Stimulated activated CD8-positive, alpha-beta memory T cell treated with anti-CD3 and anti-CD28 coated beads, Interleukin-15, amount 100 ng/mL, for 4 hours (primary cell): ENCODE data around the gene JARID2.
"Not testable (repeated sequence)": the region's sequence is repeated elsewhere in the genome, so short reads cannot be mapped to it uniquely, and the experiment has no call there.

Experiments used
- DNase-seq, 2 donors: peaks; one replicate each; pipeline ENCODE4 v3.0.0-alpha.2; 2020; ENCODE audit warnings: low read depth in 2 of 2

Gene JARID2

DNA sequence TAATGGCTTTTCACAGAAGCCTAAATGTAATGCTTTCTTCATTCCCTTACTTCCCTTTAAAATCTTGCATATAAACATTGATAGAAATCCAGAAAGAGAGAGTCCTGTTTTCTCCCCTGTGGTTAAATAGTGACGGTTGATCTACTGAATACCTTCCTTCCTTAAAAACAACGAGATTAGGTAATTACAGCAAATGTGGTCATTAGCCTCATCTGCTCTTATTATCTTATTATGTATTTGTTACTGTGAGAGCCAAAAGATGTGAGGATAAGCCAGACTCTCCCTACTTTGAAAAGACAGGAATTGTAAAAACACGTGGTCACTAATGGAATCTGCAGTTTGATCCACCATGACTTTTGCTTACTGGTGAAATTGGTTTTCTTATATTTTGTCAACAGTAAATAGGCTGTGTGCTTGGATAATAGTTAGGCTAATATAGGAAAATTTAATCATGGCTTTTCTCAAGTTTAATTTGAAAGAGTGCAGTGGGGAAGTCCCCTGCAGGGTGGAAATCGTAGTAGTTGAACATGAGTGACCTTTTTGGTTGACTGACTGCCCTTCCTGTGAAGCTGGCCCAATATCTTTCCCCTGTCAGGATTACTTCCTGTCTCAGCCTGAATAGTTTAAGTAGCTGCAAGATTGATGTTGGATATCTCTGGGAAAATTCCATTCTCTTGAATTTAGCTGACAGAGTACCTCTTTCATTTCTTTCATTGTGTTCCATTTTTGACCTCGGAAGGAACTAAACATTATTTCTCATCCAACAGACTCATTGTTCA is 62.8 kb downstream of the JARID2 start:
- DNase-seq, result no peak

DNA sequence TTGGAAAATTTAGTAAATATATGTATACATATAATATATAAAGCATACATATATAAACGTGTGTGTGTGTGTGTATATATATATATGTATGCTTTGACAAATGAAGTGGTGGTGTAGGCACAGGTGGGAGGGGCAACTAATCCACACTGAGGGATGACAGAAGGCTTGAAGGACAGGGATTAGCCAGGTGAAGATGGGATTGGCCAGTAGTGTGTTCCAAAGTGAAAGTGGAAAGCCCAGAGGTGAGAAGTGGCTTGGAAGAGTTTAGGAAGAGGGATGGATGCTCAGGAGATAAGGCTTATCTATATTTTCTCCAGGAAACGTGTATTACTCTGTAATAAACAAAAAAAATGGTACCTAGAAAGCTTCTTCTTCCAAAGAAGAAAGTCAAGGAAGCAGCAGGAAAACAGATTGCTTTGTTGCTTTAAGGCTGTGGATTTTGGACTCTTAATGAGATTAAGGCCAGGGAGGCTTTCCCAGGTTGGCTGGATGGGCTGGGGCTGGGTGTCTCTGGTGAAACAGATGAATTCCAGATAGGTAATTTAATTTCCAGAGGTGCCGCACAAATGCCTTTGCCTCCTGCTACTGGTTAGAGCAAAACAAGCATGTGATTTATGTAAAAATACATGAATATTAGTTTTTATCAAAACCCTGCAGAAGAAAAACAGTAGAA is 63.9 kb downstream of the JARID2 start:
- no peak for DNase-seq

DNA sequence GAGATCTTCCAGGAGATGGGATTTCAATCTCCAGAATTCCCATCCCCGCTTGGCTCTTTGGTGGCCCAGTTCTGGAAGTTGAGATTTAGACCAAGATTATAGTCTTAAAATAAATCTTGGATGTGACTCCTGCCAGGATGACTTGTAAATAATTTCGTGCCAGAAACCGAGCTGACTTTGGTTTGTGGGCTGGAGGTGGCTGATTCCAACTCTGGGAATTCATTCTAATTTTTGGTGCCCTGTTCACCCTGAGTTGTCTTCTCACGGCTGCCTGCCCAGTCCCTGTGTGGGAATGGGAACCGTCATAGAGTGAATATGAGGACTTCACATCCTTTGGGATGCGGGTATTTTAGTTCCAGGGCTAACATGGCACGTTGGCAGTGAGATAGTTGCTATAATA is 64.8 kb downstream of the JARID2 start:
- no peak for DNase-seq

DNA sequence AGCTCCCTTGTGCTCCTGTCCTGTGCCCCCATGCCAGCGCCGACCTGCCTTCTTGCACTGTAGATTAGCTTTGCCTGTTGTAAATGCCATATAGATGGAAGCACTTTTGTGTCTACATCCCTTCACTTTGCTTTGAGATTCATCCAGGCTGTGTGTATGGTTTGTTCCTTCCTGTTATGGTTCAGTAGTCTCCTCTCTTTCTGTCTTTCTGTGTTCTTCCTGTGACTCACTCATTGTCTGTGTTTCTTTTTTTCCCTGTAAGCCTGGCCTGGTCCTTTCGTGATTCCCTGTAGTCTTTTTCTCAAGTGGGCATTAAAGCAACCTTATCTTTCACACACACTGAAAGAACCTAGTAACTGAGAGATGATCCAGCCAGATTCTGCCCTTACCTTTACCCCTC is 66.6 kb downstream of the JARID2 start:
- no peak for DNase-seq

DNA sequence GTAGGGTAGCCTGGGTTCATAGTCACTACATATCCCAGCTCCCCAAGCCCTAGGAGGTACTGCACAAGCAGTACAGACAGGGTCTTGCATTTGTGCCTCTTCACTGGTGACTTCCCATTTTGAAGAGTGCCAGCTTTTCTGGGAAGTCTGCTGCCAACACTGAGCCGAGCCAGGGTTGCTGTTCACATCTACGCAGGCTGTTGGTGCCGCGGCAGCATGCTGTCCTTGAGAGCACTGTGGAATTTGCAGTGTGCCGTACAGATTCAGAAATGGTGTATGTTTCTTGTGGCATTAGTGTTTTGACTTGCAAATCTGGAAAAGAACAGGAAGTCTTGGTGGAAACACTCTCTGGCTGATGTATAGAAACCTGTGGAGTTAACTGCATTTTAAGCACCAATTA is 67.5 kb downstream of the JARID2 start:
- DNase-seq, result no peak

DNA sequence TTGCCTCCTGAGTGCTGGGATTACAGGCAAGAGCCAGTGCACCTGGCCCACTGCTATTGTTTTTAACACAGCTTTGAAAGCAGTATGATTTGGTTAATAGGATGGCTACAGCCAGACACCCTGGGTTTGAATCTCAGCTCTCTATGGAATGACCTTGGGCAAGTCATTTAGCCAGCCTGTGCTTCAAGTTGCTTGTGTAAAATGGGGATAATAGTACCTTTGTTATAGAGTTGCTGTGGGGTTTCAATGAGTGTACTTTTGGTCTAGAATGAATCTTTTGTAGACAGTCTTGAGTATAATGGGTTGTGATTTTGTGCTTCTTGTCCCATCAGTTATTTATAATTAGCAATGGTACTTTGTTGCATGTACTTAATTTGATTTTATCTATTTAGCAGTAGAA is 70.9 kb downstream of the JARID2 start:
- DNase-seq, result no peak

DNA sequence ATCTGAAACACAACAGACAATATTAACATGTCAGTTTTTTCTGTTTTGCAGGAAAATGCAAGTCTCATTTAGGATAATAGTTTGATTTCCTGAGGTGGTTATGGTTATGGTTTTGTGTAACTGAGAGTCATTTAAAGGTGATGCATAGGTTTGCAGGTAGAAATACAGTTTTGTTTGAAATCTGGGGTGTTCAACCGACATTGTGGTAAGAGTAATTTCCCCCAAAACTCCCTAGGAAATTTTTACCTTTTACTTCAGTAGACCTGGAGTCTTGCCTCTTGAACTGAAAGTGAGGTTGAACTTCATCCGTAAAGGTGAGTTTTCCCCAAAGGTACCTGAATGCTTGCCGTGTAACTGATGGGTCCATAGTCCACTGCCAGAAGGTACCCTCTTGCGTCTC is 71.4 kb downstream of the JARID2 start:
- DNase-seq, result no peak

DNA sequence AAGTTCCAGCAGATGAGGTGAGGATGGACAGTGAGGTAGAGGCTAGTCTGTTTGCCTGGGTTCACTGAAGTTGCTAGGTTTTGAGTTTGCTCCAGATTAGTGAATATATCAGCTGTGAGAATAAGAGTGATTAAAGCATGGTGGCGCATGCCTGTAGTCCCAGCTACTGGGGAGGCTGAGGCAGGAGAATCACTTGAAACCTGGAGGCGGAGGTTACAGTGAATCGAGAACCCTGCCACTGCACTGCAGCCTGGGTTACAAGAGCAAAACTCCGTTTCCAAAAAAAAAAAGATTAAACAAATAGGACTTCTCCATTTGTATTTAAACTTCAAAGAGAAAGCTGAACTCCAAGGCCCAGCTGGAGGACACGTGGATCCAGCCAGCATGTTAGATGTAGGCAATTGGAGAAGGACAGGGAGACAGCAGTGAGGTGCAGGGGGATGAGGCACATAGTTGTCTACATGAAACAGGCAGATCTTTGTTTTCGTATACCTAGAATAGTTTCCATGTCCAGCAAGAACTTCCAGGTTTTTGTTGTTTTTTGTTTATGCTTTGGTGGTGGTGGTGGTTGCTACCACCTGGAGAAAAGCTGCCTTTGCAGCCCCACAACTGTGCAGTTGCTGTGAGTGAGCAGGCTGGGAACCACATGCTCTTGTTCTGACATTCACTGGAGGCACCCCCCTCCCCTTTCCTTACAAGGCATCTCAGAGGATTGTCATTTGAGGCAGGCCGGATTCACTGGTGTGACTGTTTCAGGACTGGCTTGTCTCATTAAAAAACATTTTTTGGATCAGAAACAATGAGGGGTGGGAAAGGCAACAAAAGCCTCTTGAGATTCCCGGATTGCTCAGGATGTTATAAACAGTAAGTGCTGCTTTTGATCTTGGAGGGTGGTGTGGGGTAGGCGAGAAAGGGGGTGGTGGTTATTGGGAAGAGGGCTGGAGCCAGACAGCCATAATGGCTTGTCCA is 72.3 kb downstream of the JARID2 start:
- no peak for DNase-seq

DNA sequence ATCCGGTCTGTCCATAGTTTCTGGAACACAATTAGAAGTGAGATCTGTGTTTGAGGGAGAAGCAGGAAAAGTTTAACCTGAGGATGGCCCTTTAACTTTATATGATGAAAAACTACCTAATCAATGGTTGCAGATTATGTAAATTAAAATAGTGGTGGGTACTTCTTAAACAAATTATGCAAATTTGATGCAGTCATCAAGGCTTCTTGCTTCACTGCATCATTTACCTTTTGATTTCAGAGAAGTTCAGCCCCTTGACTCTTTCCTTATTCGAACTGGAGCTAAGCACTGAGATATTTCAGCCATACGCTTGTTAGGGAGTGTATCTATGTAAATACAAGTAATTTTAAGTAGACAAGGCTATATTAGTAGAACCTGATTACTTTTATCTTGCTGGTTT is 73.8 kb downstream of the JARID2 start:
- DNase-seq, result no peak

DNA sequence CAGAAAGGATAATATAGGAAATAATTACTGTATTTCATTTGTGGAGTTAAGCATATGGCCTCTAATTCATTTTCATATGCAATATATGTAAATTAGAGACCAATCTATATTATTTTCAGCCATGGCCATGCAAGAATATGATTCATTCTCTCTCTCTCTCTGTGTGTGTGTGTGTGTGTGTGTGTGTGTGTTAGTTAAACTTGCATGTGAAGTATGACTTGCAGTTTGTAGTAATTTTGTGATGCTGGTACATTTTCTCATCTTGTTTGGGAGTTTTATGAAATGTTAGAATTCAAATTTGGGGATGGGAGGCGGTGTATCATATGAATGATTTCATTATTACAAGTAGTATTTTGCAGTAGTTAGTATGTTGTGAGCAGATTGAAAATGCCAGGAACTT is 74.8 kb downstream of the JARID2 start:
- no peak for DNase-seq

DNA sequence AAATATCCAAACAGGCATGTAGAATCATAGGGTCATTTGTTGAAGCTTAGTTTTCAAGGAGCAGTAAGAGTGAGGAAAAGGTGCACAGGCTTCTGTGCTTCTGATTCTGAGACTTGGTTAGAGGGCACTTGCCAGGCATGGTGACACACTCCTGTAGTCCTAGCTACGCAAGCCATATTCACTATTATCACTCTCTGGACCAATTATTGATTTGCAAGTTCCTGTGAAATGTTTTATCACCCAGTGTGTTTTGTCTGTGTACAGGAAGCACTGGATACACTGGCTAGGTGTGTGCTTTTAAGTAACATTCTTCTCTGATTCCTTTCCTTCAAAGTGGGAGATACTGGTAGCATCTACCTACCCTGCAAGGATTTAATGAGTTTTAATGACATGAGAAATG is 76.3 kb downstream of the JARID2 start:
- no peak for DNase-seq

DNA sequence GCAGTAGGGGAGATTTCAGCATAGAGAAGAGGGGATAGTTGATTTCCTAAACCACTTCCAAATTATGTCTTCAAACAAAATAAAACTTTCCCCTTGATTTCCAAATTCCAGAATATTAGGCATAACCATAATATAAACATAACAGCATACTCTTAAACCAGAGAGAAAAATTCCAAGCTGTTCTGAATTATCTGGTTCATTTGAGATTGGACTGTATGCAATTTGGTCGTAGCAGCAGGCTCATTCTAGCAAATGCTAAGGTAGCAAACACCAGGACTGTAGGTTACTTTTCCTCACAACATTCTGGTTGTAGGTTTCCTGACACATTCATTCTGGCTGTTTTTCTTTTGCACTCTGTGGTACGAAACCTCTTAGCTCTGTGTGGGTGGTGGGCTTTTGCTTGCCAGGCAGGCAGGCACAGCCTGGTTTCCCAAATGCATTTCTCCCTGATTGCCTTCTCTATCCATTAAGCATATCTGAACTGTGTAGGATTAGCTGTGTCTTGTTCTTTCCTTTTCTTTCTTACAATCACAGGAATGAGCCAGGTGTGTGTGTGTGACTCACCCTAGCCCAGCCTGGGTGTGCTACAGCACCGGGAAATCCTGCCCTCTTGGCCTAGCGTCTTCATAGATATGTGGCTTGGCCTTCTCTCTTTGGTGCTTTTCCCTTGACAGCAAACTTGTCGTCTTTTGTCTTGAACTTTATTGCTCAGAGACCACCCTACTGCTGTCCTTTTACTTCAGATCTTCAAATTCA is 77.1 kb downstream of the JARID2 start:
- no peak for DNase-seq

DNA sequence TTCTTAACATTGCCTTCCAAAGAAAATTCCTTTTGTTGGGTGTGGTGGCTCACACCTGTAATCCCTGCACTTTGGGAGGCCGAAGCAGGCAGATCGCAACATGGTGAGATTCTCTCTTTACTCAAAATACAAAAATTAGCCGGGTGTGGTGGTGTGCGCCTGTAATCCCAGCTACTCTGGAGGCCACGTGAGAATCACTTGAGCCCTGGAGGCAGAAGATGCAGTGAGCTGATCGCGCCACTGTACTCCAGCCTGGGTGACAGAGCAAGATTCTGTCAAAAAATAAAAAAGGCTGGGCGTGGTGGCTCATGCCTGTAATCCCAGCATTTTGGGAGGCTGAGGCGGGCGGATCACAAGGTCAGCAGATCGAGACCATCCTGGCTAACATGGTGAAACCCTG is 77.7 kb downstream of the JARID2 start:
- DNase-seq, result not testable (repeated sequence)

DNA sequence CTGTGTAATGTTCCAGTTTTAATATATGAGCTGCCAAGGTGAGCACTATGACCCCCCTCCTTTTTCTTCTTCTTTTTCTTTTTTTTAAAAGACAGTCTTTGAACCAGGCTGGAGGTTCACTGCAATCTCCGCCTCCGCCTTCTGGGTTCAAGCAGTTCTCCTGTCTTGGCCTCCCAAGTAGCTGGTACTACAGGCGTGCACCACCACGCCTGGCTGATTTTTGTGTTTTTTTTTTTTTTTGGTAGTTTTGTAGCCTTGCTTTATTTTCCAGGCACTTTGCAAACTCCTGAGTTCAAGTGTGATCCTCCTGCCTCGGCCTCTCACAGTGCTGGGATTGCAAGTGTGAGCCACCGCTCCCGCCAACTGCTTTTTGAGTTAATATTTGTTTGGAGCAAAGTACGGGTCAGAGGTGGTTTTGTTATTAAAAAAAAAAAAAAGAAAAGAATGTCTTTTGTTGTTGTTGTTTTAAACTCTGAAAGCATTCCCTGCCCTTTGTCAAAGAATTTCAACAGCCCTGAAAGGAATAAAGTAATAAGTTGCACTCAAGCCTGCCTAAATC is 78.6 kb downstream of the JARID2 start:
- DNase-seq, result no peak

DNA sequence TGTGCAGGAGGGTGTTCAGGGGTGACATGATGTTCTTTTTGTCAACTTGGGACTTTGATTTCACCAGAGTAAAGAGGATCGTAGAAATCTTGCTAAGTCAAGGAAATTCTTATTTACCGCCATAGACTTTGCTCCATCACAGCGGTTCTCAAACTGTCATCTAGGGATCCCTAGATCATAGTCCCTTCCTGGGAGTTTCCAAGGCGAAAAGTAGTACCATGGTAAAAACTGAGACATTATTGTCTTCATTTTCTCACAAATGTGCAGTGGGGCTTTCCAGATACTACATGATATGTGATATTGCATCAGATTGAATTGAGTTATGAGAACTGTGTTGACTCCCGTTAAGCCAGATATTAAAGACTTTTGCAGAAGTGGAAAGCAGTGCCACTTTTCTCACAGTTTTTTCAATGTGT is 79.7 kb downstream of the JARID2 start:
- no peak for DNase-seq

DNA sequence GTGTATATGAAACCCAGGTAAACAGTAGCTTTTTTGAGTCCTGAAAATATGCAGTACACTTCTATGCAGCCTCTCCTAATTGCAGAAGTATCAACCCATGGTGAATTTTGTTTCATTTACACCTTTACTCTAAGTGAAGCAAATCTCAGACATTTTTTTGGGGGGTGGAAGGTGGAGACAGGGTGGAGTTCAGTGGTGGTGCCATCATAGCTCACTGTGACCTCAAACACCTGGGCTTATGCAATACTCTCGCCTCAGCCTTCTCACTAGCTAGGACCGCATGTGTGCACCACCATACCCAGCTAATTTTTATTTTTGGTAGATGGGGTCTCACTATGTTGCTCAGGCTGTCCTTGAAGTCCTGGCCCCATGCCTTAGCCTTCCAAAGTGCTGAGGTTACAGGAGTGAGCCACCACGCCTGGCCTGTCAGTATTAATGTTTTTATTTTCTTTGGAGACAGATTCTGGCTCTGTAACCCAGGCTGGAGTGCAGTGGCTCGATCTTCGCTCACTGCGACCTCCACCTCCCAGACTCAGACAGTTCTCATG is 80.3 kb downstream of the JARID2 start:
- no peak for DNase-seq

DNA sequence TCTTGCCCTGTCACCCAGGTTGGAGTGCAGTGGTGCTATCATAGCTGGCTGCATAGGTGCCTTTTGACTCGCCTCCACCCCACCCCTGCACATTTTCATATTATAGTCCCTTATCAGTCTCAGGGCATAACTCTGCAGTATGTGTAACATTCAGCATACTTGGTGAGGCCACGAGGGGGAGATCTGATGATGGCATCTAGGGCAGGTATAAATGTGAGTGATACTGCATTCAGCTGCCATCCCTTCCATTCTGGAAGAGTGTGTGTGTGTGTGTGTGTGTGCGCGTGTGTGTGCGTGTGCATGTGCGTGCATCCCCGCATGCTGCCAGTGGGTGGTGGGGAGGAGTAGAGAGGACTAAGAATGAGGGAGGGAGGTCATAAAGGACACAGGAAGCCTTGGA is 81.4 kb downstream of the JARID2 start:
- peak in 1 of 2 donors; percentile 13 for DNase-seq

DNA sequence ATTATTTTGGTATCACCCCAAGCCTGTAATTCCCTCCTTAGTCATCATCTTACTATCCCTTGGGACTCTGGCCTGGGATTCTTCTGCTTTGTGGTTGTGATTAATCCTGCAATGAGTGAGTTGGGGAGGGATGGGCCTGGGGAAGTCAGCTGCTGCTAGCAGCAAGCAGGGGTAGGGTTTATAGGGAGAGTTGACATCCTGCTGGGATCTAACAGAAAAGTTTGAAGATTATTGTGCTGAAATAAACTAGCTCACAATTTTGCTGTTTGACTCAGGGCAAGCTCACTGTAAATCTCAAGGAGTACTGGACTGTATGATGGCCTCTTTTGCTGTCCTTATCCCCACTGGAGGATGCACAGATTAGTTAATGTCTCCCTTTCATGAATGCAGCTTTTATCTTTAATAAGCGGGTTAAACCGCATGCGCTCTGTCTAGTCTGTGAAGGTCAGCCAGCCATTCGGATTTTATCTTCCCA is 83.4 kb downstream of the JARID2 start:
- no peak for DNase-seq

DNA sequence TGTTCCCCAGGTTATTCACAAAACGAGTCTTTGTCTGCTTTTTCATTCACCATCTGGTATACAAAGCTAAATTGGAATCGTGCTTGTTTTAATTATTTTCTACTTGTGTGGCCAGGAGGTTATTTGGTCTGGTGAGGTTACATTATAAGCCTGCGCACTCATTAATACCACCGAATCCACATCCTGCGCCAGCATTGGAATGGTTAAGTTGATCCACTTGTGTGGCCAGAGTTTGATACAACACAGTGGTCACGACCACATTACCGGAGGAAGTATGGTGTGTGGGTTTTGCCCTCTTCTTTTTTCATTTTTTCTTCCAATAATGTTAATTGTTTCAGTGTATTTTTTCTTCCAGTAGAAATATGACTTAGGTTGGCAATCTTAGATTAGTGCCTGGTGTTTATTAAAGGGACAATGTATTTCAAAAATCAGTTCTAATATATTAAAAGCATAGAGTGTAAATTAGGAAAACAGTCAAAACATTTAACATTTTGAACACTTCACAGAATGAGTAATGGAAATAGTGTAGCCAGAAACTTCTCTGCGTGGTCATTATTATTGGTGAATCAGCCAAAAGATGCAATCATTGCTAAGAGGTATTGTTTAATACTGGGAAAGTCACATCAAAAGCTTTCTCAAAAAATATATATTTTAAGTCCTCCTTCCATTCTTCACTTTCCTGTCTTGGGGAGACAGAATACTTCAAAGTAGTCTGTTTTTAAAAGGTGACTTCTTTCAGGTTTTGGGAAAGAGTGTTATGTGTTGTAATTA is 84.5 kb downstream of the JARID2 start:
- no peak for DNase-seq

DNA sequence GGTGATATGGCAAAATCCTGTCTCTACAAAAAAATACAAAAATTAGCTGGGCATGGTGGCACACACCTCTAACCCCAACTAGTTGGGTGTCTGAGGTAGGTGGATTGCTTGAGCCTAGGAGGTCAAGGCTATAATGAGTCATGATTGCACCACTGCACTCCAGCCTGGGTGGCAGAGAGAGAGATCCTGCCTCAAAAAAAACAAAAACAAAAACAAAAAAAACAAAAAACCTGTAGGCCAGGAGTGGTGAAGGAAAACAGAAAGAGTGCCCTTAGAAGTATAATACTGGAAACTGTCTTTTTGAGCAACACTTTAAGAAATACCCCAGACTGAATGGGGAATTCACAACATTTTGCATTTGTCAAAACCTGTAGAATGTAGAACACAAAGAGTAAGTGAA is 85.3 kb downstream of the JARID2 start:
- DNase-seq, result no peak
